ENCODE data around the gene RUFY3. TPM values are rescaled to one million over a fixed set of nuclear protein-coding genes. Genes with fewer than 3 reads are reported as not detected.

Gene RUFY3
- polyA plus RNA-seq: 146 and 153 TPM in 2 replicates

DNA sequence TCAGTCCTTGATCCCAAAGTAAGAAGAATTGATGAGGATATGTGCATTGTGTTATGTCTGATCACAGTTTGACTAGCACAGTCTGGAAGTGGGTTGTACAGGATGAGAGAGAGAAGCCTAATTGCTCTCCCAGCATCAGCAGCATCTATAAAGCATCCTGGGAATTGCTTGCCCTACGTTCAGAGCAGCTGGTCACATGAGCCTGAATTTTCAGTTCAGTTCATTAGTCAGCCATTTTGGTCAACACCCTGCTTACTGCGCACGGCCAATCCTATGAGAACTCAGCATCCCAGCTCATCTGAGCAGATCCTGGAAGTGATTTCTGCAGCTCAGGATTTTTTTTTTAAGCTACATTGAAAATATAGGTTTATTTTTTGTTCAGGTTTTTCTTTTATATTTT lies at the start of gene RUFY3:
TSS of gene RUFY3 (plus strand) at position 218 of the 400 bp plus-strand sequence. CDS start 610 bp downstream, outside the sequence.

GRCh38 chr4:70687821-70688794 lies 33.7 kb upstream of the RUFY3 start, which contains the start of gene UTP3:
UTP3 (plus strand) TSS chr4:70688532; CDS start chr4:70688678, 146 bp downstream.

DNA sequence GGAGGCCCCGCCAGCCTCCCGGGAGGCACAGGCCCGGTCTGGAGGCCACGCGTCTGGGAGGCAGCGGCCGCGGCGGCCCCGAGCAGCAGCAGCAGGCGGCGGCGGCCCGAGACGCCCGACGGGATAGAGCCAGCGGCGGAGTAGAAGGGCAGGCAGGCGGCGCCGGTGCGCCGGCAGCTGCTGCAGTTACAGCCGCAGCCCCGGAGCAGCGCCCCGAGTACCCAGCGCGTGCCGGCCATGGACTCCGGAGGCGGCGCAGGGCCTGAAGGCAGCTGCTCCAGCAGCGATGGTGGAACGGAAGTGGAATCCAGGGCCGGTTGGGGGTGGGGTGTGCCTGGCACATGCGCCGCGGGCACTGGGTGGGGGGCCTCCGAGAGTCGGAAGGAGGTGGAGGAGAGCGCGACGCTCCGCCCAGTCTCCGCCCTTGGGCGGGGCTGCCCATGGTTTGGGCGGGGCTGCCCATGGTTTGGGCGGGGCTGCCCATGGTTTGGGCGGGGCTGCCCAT lies 117.9 kb downstream of the RUFY3 start, which contains the start of gene GRSF1:
TSS of gene GRSF1 (minus strand) at position 302 of the 505 bp plus-strand sequence. CDS start at position 239, 63 bp downstream.

Other genes with a start within 250 kb of the RUFY3 start
- not detected in 2 replicates for gene MUC7, start 249.8 kb upstream of the RUFY3 start, polyA plus RNA-seq
- not detected in 2 replicates for gene AMTN, start 203.4 kb upstream of the RUFY3 start, polyA plus RNA-seq
- not detected in 2 replicates for gene AMBN, start 129.7 kb upstream of the RUFY3 start, polyA plus RNA-seq
- gene ENAM, start 93.2 kb upstream of the RUFY3 start, polyA plus RNA-seq: not detected in 2 replicates
- gene JCHAIN, start 55.5 kb upstream of the RUFY3 start, polyA plus RNA-seq: 0.34 TPM in 1 of 2 replicates, not detected in the other
- 24.0 and 27.3 TPM in 2 replicates for gene UTP3, start 33.4 kb upstream of the RUFY3 start, polyA plus RNA-seq
- gene GRSF1, start 117.9 kb downstream of the RUFY3 start, polyA plus RNA-seq: 110 and 117 TPM in 2 replicates
- gene MOB1B, start 180.4 kb downstream of the RUFY3 start, polyA plus RNA-seq: 15.0 TPM in 2 replicates